Placental epithelial cell (primary cell): Measurements from ENCODE around the gene SEPTIN1. TPM values are rescaled to one million over a fixed set of nuclear protein-coding genes. Genes with fewer than 3 reads are reported as not detected.
A peak's percentile ranks its signal among the peaks of the same experiment; 100 is the strongest.

Experiments
- small RNA-seq: library from RNA; depleted of rRNA; stranded (forward); fragments of <200 nt; gene quantifications from one replicate; pipeline ENCODE3, GENCODE V24; 2012
- total RNA-seq: library from RNA; depleted of rRNA; stranded (reverse); fragments of >200 nt; gene quantifications from 2 replicates; pipeline ENCODE4 v1.2.3, GENCODE V29; 2012

Gene SEPTIN1
- 0.39 TPM in 1 of 2 replicates, not detected in the other for total RNA-seq

GRCh38 chr16:30382111-30382881, at the start of gene SEPTIN1:
TSS of gene SEPTIN1 (minus strand) at chr16:30382561. CDS start at chr16:30382542, 19 bp downstream.

GRCh38 chr16:30429678-30430427, 47.5 kb upstream of the SEPTIN1 start, which contains the start of gene DCTPP1:
TSS of gene DCTPP1 (minus strand) at chr16:30430030. CDS start at chr16:30429980, 50 bp downstream.

GRCh38 chr16:30407102-30407803, 24.9 kb upstream of the SEPTIN1 start, which contains the start of gene ZNF771:
TSS of gene ZNF771 (plus strand) at chr16:30407606. CDS start at chr16:30408054, 448 bp downstream.

DNA sequence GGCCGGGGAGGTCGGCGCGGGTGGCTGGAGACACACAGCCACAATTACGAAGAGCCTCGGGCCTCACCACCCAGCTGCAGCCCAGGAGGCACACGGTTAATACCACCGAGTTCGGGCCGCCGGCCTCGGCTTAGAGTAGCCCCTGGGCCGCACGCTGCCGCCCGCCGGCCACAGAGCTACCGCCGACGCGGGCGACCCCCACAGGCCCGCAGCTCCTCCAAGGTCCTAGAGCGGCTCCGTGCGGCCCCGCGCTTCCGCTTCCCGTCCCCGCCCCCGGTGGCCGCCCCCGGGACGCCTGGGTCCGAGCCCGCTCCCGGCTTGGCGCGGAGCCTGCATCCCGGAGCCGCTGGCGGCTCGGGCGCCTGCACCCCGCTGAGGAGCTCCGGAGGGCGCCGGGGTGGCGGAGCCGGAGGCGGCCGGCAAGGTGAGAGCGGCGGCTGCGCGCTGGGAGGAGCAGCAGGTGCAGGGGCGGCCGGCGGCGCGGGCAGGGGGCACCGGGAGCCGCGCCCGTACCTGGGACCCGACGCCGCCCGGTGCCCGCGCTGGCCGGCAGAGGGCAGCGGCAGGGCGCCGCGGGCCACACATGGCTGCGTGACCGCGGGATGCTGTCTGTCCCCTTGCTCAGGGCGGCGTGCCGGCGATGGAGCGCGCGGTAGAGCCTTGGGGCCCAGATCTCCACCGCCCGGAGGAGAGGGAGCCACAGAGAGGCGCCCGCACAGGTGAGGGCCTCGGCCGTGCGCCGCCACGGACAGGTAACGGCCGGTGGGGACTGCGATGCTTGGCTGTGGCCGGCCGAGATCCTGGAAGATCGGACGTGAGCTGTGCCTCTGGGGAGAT, 13.0 kb upstream of the SEPTIN1 start, which contains the start of gene ZNF48:
Gene ZNF48, plus strand, starts transcription at position 266 of the 837 bp plus-strand sequence. Its CDS starts 375 bp downstream, at position 641.

GRCh38 chr16:30374538-30374937, 7.8 kb downstream of the SEPTIN1 start, which contains the start of gene MYL11:
TSS of gene MYL11 (plus strand) at chr16:30374802. CDS start at chr16:30374858, 56 bp downstream.

GRCh38 chr16:30370456-30371247, 11.7 kb downstream of the SEPTIN1 start, which contains the start of gene TBC1D10B:
TSS of gene TBC1D10B (minus strand) at chr16:30370494. CDS start at chr16:30370183, 311 bp downstream.

DNA sequence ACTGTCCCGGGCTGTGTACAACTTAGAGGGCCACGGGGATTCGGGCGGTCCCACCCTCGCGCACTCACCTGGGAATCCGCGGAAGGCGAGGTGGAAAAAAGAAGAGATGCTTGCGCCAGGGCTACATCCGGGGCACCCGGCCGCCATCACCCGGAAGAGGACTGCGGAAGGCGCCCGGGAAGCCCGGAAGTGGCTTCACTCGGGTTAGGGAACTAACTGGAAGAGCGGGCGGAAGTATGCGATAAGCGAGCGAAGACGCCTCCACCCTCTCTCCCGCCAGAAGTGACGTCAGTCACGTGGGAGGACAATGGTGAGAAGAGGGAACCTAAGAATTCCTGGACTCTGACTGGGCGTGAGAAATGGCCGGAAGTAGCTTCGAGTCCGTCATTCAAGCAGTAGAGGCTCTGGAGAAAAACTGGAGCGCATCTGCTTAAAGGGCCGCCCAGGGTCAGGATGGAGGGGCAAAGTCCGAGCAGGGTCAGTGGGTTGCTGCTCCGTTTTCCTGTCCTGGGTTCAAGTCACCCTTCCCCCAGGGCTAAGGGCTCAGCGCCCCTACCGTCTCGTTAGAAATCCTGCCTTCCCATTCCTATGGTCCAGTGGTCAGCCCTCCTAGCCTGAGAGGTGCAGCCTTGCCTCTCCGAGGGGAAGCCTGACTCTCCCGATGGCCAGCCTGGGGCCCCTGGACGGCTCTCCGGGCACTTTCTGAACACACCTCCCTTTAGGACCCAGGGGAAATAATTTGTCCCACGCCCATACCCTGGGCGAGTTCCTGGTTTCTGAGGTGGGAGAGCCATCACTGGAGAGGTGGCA, 27.0 kb downstream of the SEPTIN1 start, which contains the start of gene CD2BP2:
Gene CD2BP2, minus strand, starts transcription at position 165 of the 810 bp plus-strand sequence. CDS start 627 bp downstream, outside the sequence.

Small RNAs within 50 kb of the gene (small RNA-seq; reads per million reads assigned to genes)
- gene RF00406: 4.5 reads per million, percentile 90 among the genes with 10 or more reads in this experiment

Other genes starting within 250 kb of the SEPTIN1 start
- gene CORO1A, start 199.0 kb downstream of the SEPTIN1 start, total RNA-seq: 5.1 and 5.7 TPM in 2 replicates
- gene BOLA2B, start 188.9 kb downstream of the SEPTIN1 start, total RNA-seq: 42.0 and 117 TPM in 2 replicates
- 21.9 and 46.3 TPM in 2 replicates for gene SLX1A, start 188.7 kb downstream of the SEPTIN1 start, total RNA-seq
- gene SULT1A3, start 183.3 kb downstream of the SEPTIN1 start, total RNA-seq: 4.1 and 4.7 TPM in 2 replicates
- gene NPIPB13, start 134.1 kb downstream of the SEPTIN1 start, total RNA-seq: 0.33 and 0.39 TPM in 2 replicates
- 37.5 and 38.1 TPM in 2 replicates for gene CD2BP2, start 27.3 kb downstream of the SEPTIN1 start, total RNA-seq
- 31.7 and 39.7 TPM in 2 replicates for gene TBC1D10B, start 12.1 kb downstream of the SEPTIN1 start, total RNA-seq
- not detected in 2 replicates for gene MYL11, start 7.8 kb downstream of the SEPTIN1 start, total RNA-seq
- 6.7 and 8.4 TPM in 2 replicates for gene ZNF48, start 12.9 kb upstream of the SEPTIN1 start, total RNA-seq
- 7.1 and 11.8 TPM in 2 replicates for gene ZNF771, start 25.0 kb upstream of the SEPTIN1 start, total RNA-seq
- 13.0 and 15.4 TPM in 2 replicates for gene DCTPP1, start 47.5 kb upstream of the SEPTIN1 start, total RNA-seq
- gene SEPHS2, start 63.3 kb upstream of the SEPTIN1 start, total RNA-seq: 7.4 and 8.6 TPM in 2 replicates
- gene ITGAL, start 90.2 kb upstream of the SEPTIN1 start, total RNA-seq: not detected in 2 replicates
- gene ZNF768, start 144.0 kb upstream of the SEPTIN1 start, total RNA-seq: 28.7 and 36.7 TPM in 2 replicates
- 21.5 and 25.1 TPM in 2 replicates for gene ZNF747, start 152.3 kb upstream of the SEPTIN1 start, total RNA-seq
- 6.6 and 7.5 TPM in 2 replicates for gene ZNF764, start 175.8 kb upstream of the SEPTIN1 start, total RNA-seq
- 5.1 and 14.5 TPM in 2 replicates for gene ZNF688, start 189.2 kb upstream of the SEPTIN1 start, total RNA-seq
- gene ZNF785, start 203.1 kb upstream of the SEPTIN1 start, total RNA-seq: 9.2 and 14.1 TPM in 2 replicates
- gene ZNF689, start 227.8 kb upstream of the SEPTIN1 start, total RNA-seq: 5.9 and 10.7 TPM in 2 replicates